NCI-H510A treated with DMSO at 0.1 percent for 48 hours (cell line): ENCODE data around the gene PRAC2.
"Not testable (repeated sequence)": the region's sequence is repeated elsewhere in the genome, so short reads cannot be mapped to it uniquely, and the experiment has no call there.

ENCODE experiments used
- DNase-seq: peaks from one replicate; lab custom pipeline; 2025; lab: John Stamatoyannopoulos, UW

Gene PRAC2

GRCh38 chr17:48722915-48723422 is at the start of gene PRAC2:
TSS of gene PRAC2 (plus strand) at chr17:48723185. CDS start at chr17:48724411, 1,226 bp downstream.
- DNase-seq: peak; percentile 45

- no peak for DNase-seq
These were observed 45.9 kb upstream of the PRAC2 start for GRCh38 chr17:48676963-48677558.

- peak; percentile 66 for DNase-seq
These were observed 44.6 kb upstream of the PRAC2 start for GRCh38 chr17:48678141-48678971.

GRCh38 chr17:48679385-48680096 is 43.4 kb upstream of the PRAC2 start:
- no peak for DNase-seq

GRCh38 chr17:48681609-48682008 is 41.4 kb upstream of the PRAC2 start:
- no peak for DNase-seq

GRCh38 chr17:48690655-48691054 is 32.3 kb upstream of the PRAC2 start:
- DNase-seq: no peak

- no peak for DNase-seq
These were observed 30.9 kb upstream of the PRAC2 start for GRCh38 chr17:48692049-48692448.

GRCh38 chr17:48693178-48693577 is 29.8 kb upstream of the PRAC2 start:
- no peak for DNase-seq

GRCh38 chr17:48701864-48702532 is 21.0 kb upstream of the PRAC2 start:
- DNase-seq: no peak

- no peak for DNase-seq
These were observed 18.4 kb upstream of the PRAC2 start for GRCh38 chr17:48704361-48705248.

- DNase-seq: no peak
These were observed 11.9 kb upstream of the PRAC2 start for GRCh38 chr17:48711128-48711527.

- peak; percentile 70 for DNase-seq
These were observed 7.2 kb upstream of the PRAC2 start for GRCh38 chr17:48715496-48716399.

- not testable (repeated sequence) for DNase-seq
These were observed 6.4 kb upstream of the PRAC2 start for GRCh38 chr17:48716549-48716948.

- DNase-seq: no peak
These were observed 5.4 kb upstream of the PRAC2 start for GRCh38 chr17:48717367-48718226.

- DNase-seq: no peak
These were observed 4.7 kb upstream of the PRAC2 start for GRCh38 chr17:48718227-48718760.

- peak; percentile 48 for DNase-seq
These were observed 4.0 kb upstream of the PRAC2 start for GRCh38 chr17:48718761-48719641.

GRCh38 chr17:48719642-48720265 is 3.2 kb upstream of the PRAC2 start:
- DNase-seq: peak; percentile 78
